Umbilical cord (tissue), 2 donors: ENCODE measurements around the gene MAGI2. TPM values are rescaled to one million over a fixed set of nuclear protein-coding genes. Genes with fewer than 3 reads are reported as not detected.
"Not testable (repeated sequence)": the region's sequence is repeated elsewhere in the genome, so short reads cannot be mapped to it uniquely, and the experiment has no call there.

ENCODE experiments used
- DNase-seq: peaks from one replicate; pipeline ENCODE4 v3.0.0-alpha.2; 2015; ENCODE audit warnings: low spot score
- total RNA-seq: library from RNA; depleted of rRNA; stranded (reverse); fragments of >200 nt; gene quantifications from one replicate; pipeline ENCODE4 v1.2.3, GENCODE V29; 2014; ENCODE audit warnings: low replicate concordance; ENCODE audit not compliant: insufficient read depth

The MAGI2 gene
- total RNA-seq, 1 donor from 2014 or later, result 51.5 TPM

DNA sequence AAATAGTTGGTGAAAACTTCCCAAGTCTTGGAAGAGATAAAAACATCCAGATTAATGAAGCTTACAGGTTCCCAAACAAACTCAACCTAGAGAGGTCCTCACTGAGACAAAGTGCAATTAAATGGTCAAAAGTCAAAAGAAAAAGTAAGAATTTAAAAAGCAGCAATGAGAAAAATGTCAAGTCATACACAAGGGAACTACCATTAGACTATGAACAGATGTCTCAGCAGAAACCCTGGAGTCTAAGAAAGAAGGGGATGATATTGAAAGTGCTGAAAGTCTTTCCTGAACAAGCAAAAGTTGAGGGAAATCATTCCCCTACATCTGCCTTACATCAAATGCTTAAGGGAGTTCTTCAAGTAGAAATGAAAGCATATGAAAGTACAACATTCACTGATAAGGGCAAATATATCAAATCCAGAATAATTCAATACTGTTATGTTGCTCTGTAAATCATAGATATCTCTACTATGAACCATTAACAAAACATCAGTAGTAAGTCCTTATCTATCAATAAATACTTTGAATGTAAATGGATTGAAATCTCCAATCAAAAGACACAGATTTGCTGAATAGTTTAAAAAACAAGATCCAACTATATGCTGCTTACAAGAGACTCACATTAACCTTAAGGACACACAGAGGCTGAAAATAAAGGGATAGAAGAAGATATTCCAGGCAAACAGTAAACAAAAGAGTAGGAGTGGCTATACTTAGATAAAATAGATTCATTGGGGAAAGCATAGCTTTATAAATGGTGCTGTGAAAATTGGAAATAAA lies 1205.4 kb downstream of the MAGI2 start:
- no peak for DNase-seq

DNA sequence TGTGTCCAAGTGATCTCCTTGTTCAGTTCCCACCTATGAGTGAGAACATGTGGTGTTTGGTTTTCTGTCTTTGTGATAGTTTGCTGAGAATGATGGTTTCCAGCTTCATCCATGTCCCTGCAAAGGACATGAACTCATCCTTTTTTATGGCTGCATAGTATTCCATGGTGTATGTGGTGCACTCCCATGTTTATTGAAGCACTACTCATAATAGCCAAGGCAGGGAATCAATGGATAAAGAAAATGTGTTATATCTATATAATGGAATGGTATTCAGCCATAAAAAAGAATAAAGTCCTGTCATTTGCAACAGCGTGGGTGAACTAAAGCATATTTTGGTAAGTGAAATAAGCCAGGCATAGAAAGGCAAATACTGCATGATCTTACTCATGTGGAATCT lies 1213.3 kb downstream of the MAGI2 start:
- DNase-seq, result not testable (repeated sequence)

GRCh38 chr7:78234634-78235033 lies 1218.8 kb downstream of the MAGI2 start:
- DNase-seq, result no peak

- DNase-seq, result no peak
These were observed 1220.7 kb downstream of the MAGI2 start for GRCh38 chr7:78232806-78233205.

- DNase-seq, result peak; percentile 4
These were observed 1227.3 kb downstream of the MAGI2 start for GRCh38 chr7:78226059-78226719.

DNA sequence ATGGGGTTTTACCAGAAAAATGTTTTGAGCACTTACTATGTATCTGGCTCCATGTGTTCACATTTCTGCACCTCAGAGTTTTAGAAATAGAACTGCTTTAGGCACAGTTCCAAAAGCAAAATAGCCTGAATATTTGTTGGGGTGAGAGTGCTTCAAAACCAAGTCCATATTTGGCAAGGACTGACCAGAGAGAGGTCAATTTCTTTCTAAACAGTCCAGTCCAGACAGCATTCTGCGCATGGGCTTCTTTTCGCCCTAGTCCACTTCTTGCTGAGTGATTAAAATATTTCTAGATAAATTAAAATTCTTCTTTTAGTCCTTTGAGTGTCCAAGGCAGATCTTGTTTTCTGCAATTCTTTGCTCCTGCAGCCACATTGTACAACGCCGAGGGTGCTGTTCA lies 1227.9 kb downstream of the MAGI2 start:
- DNase-seq, result peak; percentile 41

DNA sequence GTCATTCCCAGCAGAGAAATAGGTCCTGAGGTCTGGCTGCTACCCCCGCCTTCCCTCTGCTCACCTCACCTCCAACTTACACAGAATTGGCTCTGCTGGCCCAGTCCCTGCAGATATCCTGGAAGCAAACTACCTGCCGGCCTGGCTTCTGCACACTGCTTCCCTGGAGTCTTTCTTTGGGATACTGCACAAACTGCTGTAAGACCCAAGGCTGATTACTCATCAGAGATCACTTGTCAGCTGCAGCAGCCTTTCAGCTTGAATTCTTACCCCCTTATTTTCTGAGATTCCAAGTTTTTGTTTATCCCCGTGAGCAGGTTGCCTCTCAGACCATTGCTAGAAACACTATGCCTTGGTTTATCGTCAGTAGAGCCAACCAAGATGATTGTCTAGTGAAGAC lies 1228.5 kb downstream of the MAGI2 start:
- DNase-seq, result no peak

GRCh38 chr7:78223598-78223997 lies 1229.9 kb downstream of the MAGI2 start:
- no peak for DNase-seq

DNA sequence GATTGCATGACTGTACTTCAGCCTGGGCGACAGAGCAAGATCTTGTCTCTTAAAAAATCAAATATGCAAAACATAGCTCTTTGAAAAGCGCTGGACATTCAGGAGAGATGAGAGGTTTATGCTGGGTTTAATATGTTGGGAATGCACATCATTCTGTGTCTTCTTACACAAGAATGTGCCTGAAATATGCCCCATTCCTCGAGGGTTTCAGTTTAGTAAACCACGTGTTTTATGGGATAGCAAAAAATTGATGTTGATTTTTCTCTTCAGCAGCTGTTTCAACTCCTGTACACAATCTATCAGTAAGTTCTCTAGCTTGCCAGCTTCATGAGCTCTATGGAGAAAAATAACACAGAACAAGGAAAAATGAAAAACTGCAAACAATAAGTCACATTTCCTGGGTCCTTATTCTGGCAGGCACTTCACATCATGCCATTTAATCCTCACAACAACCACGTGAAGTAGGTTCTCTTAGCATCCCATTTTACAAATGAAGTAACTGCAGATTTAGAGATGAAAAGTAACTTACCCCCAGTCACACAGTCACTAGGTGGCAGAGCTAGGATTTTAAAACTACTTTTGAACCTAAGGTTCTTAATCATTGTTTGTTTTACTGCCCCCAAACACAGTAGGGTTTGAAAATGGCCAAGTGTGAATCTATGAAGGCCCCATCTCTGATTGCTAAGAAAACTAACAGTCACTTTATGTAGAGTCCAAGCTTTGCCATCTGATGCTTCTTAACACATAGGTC lies 1231.3 kb downstream of the MAGI2 start:
- DNase-seq, result peak; percentile 14

DNA sequence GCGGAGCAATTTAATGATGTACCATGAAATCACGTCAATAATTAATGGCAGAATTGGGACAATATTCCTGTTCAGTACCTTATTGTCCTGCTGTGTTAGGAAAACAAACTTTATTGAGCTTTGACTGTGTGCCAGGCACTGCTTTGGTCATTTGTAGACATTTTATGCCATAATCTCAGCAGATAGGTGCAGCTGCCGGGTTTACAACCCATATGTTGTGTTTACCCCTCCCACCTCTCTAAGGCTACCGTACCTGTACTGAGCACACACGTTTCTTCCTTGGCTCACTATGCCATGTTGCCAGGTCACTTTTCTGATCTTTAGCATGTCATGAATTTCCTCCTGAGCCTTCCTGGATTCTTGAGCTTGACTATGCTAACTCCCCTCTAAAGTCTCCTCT lies 1232.7 kb downstream of the MAGI2 start:
- DNase-seq, result no peak

DNA sequence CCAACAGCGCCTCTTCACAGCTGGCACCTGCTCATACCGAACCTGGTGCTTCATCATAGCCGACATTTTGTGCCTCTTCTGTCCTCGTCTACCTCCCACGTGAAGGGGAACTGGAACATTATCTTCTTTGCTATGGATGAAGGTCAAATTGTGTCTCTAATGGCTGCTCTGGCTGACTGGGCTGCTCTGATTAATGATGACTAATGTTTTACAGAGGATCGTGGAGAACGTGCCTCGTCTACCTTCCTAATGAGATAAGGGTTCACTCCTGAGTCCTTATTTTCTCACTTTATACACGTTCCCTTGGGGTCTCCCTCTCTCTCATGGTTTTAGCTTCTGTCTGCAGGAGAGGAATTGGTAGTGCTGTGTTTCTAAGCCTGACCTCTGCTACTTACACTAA lies 1234.6 kb downstream of the MAGI2 start:
- DNase-seq, result no peak

DNA sequence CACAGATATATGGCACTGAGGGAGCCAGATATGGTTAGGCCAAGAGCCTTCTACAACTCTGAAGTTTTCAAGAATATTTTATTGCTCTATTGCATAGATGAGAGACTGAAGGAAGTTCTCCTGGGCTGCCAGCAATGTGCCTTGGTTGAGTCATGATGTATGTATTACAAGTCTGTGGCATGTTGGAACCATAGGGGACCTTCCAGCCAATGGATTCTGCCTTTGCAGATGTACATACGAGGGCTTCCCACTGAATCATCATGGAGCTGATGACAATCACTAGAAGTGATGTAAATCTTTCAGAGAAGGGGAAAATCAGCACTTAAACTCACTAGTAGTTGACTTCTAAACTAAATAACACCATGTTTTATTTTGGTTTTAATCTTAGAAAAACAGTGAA lies 1235.4 kb downstream of the MAGI2 start:
- no peak for DNase-seq

DNA sequence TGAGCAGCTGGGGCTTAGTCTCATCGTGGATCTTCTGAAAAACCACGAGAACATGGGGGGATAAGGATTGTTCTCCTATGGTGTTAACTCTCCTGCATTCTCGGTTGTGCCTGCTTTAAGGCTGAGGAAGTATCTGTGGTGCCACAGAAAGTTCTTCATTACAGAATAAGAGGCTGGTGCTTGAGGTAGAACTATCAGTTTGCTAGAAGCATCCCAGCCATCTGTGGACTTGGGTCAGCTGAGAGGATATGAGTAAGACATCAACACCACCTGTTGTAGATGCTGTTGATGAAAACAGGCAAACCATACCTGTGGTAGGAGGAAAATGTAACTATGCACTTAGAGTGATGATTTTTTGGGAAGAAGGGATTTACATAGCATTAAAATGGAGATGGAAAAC lies 1238.3 kb downstream of the MAGI2 start:
- no peak for DNase-seq

GRCh38 chr7:78213402-78213801 lies 1240.1 kb downstream of the MAGI2 start:
- DNase-seq, result no peak

DNA sequence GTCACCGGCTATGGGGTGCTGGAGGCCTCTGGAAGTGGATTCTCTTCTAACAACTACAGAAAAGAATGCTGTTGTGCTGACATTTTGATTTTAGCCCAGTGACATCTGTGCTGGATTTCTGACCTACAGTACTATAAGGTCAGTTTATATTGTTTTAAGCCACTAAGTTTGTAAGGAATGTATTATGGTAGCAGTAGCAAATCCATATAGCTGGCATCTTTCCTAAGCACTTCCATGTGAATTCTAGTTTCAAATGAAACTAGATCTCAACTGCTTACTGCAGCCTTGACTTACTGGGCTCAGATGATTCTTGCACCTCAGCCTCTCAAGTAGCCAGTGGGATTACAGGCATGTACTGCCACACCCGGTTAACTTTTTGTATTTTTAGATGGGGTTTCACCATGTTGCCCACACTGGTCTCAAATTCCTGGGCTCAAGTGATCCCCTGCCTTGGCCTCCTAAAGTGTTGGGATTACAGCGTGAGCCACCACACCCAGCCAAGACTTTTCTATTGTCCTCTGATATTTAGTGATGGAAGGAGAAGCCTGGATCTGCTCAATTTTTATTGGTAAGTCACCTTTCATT lies 1240.9 kb downstream of the MAGI2 start:
- DNase-seq, result no peak

DNA sequence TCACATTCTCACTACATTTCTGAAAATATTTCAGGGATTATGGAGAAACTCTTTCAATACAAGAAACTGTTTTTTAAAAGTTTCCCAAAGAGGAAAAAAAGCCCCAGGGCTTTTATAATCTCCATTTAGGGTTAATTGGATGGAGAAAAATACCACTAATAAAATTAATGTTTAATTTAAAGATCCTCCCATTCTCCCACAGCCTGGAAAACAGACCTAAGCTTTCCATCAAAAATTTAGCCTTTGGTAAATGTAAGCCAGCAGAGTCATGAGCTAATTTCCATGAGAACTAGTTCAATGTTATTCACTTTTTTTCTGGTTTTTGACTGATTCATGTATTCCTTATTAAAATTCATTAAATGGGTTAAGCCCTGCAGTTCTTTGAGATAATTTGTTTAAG lies 1246.2 kb downstream of the MAGI2 start:
- DNase-seq, result no peak

DNA sequence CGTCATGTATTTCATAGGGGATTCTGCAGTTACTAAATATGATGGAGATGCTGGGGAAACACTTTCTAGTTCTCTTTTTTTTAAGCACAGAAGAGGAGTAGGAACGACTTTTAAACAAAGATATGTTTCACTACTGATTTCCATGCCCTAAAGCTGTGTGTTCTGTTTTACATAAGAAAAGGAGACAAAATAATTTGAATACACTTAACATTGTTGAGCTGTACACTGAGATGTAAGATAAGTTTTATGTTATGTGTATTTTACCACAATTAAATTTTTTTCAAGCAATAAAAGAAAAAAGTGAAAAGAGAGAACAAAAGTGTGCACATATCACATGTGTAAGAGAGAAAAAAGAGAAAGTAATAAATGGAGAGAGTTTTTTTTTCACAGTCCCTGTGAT lies 1246.7 kb downstream of the MAGI2 start:
- DNase-seq, result no peak

DNA sequence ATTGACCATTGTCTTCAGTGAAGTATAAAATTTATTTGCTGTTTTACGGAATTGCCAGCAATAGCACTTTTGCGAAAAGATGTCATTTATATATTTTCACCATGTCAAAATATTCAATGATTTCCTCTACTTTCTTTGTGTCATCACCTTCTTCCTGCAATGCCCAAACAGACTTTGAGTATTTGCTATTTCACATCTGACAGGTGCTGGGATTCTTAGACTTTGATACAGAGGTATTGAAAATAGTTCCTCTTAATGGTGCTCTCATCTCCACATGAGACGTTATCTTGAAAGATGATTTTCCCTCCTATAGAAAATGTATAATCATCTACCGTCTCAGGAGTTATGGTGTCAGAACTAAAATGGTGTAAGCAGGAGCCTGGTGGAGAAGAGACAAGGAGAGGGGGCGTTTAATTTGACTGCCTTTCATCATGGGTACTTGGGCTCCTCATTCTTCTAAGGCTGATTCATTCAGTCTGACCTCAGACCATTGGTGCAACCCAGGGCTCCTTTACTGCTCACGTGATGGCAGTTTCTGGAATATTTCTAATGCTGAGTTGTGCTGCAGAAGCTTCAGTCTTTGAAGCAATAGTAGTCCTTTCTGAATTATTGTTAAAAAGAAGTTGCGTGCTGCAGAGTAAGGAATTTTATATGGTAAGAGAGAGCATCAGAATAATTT lies 1250.3 kb downstream of the MAGI2 start:
- DNase-seq, result no peak

DNA sequence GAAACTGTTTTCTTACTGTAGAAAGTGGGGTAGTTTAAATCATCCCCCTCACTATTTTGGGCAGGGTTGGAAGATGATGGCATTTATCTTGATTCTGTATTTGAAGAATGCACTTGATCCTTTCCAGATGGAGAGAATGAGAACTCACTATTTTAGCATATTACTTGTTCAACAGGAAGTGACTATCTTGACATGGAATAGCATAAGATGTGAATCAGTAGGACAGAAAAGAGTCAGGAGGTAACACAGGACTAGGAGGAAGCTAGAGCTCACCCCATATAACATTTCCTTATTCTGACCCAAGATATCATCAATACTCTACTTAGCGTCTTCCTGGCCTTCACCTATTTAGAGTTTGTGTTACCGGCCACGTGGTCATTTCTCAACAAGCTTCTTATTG lies 1254.7 kb downstream of the MAGI2 start:
- no peak for DNase-seq

DNA sequence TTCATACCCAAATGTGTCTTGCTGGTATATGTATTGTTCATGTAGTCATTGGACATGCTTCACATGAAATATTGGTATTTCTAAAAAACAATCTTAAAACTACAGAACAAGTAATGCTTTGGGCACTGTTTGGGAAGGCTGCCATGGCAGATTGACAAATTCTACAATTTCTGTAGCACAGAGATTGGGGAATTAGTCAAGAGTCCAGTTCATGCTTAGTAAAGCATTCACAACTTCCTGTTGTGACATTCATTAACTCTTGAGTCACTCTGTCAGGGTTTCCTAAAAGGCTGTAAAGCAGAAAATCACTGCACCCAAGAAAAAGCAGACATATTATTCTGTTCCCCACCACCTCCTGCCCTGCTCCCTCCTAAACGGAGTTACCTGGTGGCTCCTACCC lies 1256.0 kb downstream of the MAGI2 start:
- no peak for DNase-seq

DNA sequence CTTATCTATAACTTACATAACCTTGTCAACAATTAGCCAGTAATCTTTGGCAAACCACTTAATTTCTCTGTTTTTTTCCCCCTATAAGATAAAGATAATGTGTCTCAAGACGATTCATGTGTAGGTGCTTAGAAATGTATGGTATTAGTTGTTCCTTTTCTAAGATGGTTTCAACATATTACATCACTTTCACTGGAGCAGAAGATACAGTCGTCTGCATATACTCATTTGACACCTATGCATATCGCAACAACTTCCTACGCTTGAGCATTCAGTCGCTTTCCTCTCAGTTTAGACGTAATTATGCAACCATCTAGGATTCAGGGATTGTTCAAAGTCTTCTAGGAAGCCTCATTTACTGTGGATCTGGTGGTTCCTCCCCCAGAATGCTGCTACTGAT lies 1258.2 kb downstream of the MAGI2 start:
- DNase-seq, result peak; percentile 28

- peak; percentile 63 for DNase-seq
These were observed 1258.9 kb downstream of the MAGI2 start for GRCh38 chr7:78194611-78195010.
